ENCODE data around the gene GLT6D1.

GLT6D1 gene

GRCh38 chr9:135586601-135587109 lies 52.7 kb downstream of the GLT6D1 start:
- TF ChIP-seq CTCF (IDR thresholded peaks at IDR 0.05; ENCODE audit: low read depth, low read length, poor library complexity, severe bottlenecking) = no peak
- TF ChIP-seq EZH2phosphoT487 (IDR thresholded peaks at IDR 0.05; ENCODE audit: borderline replicate concordance, low read length) = no peak
- Histone ChIP-seq H3F3A (ENCODE audit: control insufficient read depth, insufficient read depth) (no peaks in the 10 kb centered on the region), H3K27me3 (ENCODE audit: control insufficient read depth, low read length) (no peaks in the 10 kb centered on the region), H3K9me2 (replicated peaks; ENCODE audit: control insufficient read depth, low read length) (no peaks in the 10 kb centered on the region), H3K4me1 (ENCODE audit: control insufficient read depth, low read length) (no peaks in the 10 kb centered on the region), H4K20me1 (ENCODE audit: control insufficient read depth, insufficient read depth, low read depth, low read length) (no peaks in the 10 kb centered on the region), H3K4me2 (ENCODE audit: low read length) (no peak overlapping the region), H3K9me3 (ENCODE audit: control insufficient read depth, insufficient read depth, low read length) (no peaks in the 10 kb centered on the region), H3K79me2 (ENCODE audit: control insufficient read depth, low read length) (no peaks in the 10 kb centered on the region), H3K36me3 (ENCODE audit: control insufficient read depth, low read length) (no peaks in the 10 kb centered on the region), H3K27ac (ENCODE audit: low read depth, low read length) (no peak overlapping the region), H3K4me3 (ENCODE audit: low read length) (no peak overlapping the region)

DNA sequence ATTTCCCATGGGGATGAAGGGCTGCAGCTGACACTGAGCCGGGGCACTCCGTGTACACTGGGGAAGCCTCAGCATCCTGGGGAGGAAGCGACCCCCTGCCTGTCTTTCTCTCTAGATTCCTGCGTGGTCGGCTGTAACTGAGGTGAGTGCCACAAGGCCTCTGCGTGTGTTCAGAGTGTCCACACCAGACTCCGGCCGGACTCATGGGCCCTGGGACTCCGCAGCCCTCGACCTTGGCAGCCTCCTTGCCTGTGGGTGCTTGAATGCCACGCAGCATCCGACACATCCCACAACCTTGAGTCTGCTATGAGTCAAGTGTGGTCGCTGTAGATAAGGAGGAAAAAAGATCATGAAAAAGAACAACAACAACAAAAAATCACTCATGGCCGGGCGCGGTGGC lies 54.4 kb downstream of the GLT6D1 start:
- H4K20me1 ChIP-seq (ENCODE audit: control insufficient read depth, insufficient read depth, low read depth, low read length) = no peaks in the 10 kb centered on the region
- H3K9me3 ChIP-seq (ENCODE audit: control insufficient read depth, insufficient read depth, low read length) = no peaks in the 10 kb centered on the region
- no peaks in the 10 kb centered on the region for H3K27me3 ChIP-seq (ENCODE audit: control insufficient read depth, low read length)
- no peak overlapping the region for H3K4me2 ChIP-seq (ENCODE audit: low read length)
- H3K27ac ChIP-seq (ENCODE audit: low read depth, low read length) = no peak overlapping the region
- H3K36me3 ChIP-seq (ENCODE audit: control insufficient read depth, low read length) = no peaks in the 10 kb centered on the region
- no peaks in the 10 kb centered on the region for H3K4me1 ChIP-seq (ENCODE audit: control insufficient read depth, low read length)
- TF ChIP-seq CTCF (IDR thresholded peaks at IDR 0.05; ENCODE audit: low read depth, low read length, poor library complexity, severe bottlenecking) = no peak
- TF ChIP-seq EZH2phosphoT487 (IDR thresholded peaks at IDR 0.05; ENCODE audit: borderline replicate concordance, low read length) = no peak
- H3F3A ChIP-seq (ENCODE audit: control insufficient read depth, insufficient read depth) = no peaks in the 10 kb centered on the region
- no peak overlapping the region for H3K4me3 ChIP-seq (ENCODE audit: low read length)
- H3K79me2 ChIP-seq (ENCODE audit: control insufficient read depth, low read length) = no peaks in the 10 kb centered on the region
- H3K9me2 ChIP-seq (replicated peaks; ENCODE audit: control insufficient read depth, low read length) = no peaks in the 10 kb centered on the region

DNA sequence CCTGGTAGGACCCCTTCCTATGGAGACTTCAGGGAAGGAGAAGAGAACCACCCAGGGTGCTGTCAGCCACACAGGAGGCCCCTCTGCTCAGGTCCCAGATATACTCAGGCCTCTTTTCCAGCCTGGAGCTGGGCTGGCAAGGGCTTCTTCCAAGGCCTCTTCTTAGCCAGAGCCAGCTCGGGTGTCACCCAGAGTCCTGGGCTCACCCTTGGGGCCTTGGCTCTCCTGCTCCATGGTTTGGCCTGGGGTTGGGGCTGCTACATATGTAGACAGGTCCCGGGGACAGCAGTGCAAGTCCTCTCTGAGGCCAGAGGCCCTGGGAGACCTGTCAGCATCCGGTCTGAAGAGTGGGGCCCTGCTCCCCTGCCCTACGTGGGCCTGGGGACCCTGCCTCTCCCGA lies 55.0 kb downstream of the GLT6D1 start:
- Histone ChIP-seq H3K27ac (ENCODE audit: low read depth, low read length) (no peak overlapping the region), H3K9me2 (replicated peaks; ENCODE audit: control insufficient read depth, low read length) (no peaks in the 10 kb centered on the region), H3K4me1 (ENCODE audit: control insufficient read depth, low read length) (no peaks in the 10 kb centered on the region), H3K9me3 (ENCODE audit: control insufficient read depth, insufficient read depth, low read length) (no peaks in the 10 kb centered on the region), H3K36me3 (ENCODE audit: control insufficient read depth, low read length) (no peaks in the 10 kb centered on the region), H3K79me2 (ENCODE audit: control insufficient read depth, low read length) (no peaks in the 10 kb centered on the region), H3K4me2 (ENCODE audit: low read length) (no peak overlapping the region), H3K27me3 (ENCODE audit: control insufficient read depth, low read length) (no peaks in the 10 kb centered on the region), H3F3A (ENCODE audit: control insufficient read depth, insufficient read depth) (no peaks in the 10 kb centered on the region), H4K20me1 (ENCODE audit: control insufficient read depth, insufficient read depth, low read depth, low read length) (no peaks in the 10 kb centered on the region), H3K4me3 (ENCODE audit: low read length) (no peak overlapping the region)
- TF ChIP-seq EZH2phosphoT487 (IDR thresholded peaks at IDR 0.05; ENCODE audit: borderline replicate concordance, low read length) (no peak), CTCF (IDR thresholded peaks at IDR 0.05; ENCODE audit: low read depth, low read length, poor library complexity, severe bottlenecking) (no peak)

- no peaks in the 10 kb centered on the region for H4K20me1 ChIP-seq (ENCODE audit: control insufficient read depth, insufficient read depth, low read depth, low read length)
- H3K4me1 ChIP-seq (ENCODE audit: control insufficient read depth, low read length) = no peaks in the 10 kb centered on the region
- no peaks in the 10 kb centered on the region for H3K9me2 ChIP-seq (replicated peaks; ENCODE audit: control insufficient read depth, low read length)
- H3K4me2 ChIP-seq (ENCODE audit: low read length) = no peak overlapping the region
- no peaks in the 10 kb centered on the region for H3F3A ChIP-seq (ENCODE audit: control insufficient read depth, insufficient read depth)
- no peaks in the 10 kb centered on the region for H3K27me3 ChIP-seq (ENCODE audit: control insufficient read depth, low read length)
- TF ChIP-seq CTCF (IDR thresholded peaks at IDR 0.05; ENCODE audit: low read depth, low read length, poor library complexity, severe bottlenecking) (no peak), EZH2phosphoT487 (IDR thresholded peaks at IDR 0.05; ENCODE audit: borderline replicate concordance, low read length) (no peak)
- no peaks in the 10 kb centered on the region for H3K9me3 ChIP-seq (ENCODE audit: control insufficient read depth, insufficient read depth, low read length)
- H3K27ac ChIP-seq (ENCODE audit: low read depth, low read length) = no peak overlapping the region
- H3K79me2 ChIP-seq (ENCODE audit: control insufficient read depth, low read length) = no peaks in the 10 kb centered on the region
- no peak overlapping the region for H3K4me3 ChIP-seq (ENCODE audit: low read length)
- no peaks in the 10 kb centered on the region for H3K36me3 ChIP-seq (ENCODE audit: control insufficient read depth, low read length)
Measured at GRCh38 chr9:135583688-135584011, 55.7 kb downstream of the GLT6D1 start.

Data from DOHH2 (cell line).